HepG2 (cell line): ENCODE data around the gene TTLL12. TPM values are rescaled to one million over a fixed set of nuclear protein-coding genes. Genes with fewer than 3 reads are reported as not detected.

Source experiments
- ATAC-seq: fragments of 200-7000 bp; cut with Tn5 transposase; 3 replicates; pipeline ENCODE4 v1.9.1; 2020; ENCODE audit warnings: mild to moderate bottlenecking, moderate library complexity
- BruUV-seq: library from RNA; stranded (reverse); fragments of 400-500 nt; replicated peaks from 2 replicates; lab custom pipeline; 2021; lab: Mats Ljungman, UMichigan
- CTCF ChIA-PET: fragments of 300-600 bp; formaldehyde crosslinking; extraction: SDS; loops from one replicate; lab custom pipeline; 2021; ENCODE audit warnings: low total read pairs, inconsistent platforms, low intra/inter-chr PET ratio; lab: Yijun Ruan, JAX
- POLR2A ChIA-PET: fragments of 350-600 bp; sonication (Branson Sonifier 250); formaldehyde crosslinking; loops from one replicate; lab custom pipeline; 2020; ENCODE audit warnings: antibody characterized with exemption, inconsistent platforms; lab: Yijun Ruan, JAX
- DNase-seq: peaks from one replicate; pipeline ENCODE4 v3.0.0-alpha.2; 2015; ENCODE audit warnings: low spot score
- FAIRE-seq: peaks from 3 replicates; lab custom pipeline; 2011; peaks lifted over from hg19 to GRCh38; lab: Jason Lieb, UNC
- H2AFZ ChIP-seq: one replicate; pipeline ENCODE4 v1.6.1; 2011; ENCODE audit warnings: low read length, inconsistent platforms
- H3K27ac ChIP-seq: fragments of 300-600 bp; 3 replicates; pipeline ENCODE4 v1.8.0; 2011; ENCODE audit warnings: mixed run types, mild to moderate bottlenecking, mixed read lengths, low read length, inconsistent platforms; ENCODE audit not compliant: insufficient read depth; ENCODE audit errors: extremely low read length
- H3K27me3 ChIP-seq, 2 experiments: fragments of 200-600 bp in 1 of 2; 2 replicates in 1 of 2; 3 replicates in 1 of 2; pipeline versions ENCODE4 v1.6.0 to v1.8.0; 2011; ENCODE audit warnings: low read length in 2 of 2, mild to moderate bottlenecking in 2 of 2, moderate library complexity in 2 of 2, inconsistent platforms in 1 of 2; ENCODE audit not compliant: insufficient read depth in 2 of 2, control insufficient read depth in 1 of 2
- H3K36me3 ChIP-seq, 2 experiments: fragments of 200-600 bp in 1 of 2; replicated peaks in 1 of 2; 2 replicates in 1 of 2; 3 replicates in 1 of 2; pipeline versions ENCODE4 v1.5.1 to v1.8.0; 2011; ENCODE audit warnings: low read length in 2 of 2, inconsistent platforms in 1 of 2; ENCODE audit not compliant: insufficient read depth in 2 of 2, control insufficient read depth in 1 of 2
- H3K4me1 ChIP-seq: 2 replicates; pipeline ENCODE4 v1.5.1; 2012; ENCODE audit warnings: low read length, inconsistent platforms; ENCODE audit not compliant: insufficient read depth
- H3K4me2 ChIP-seq: 2 replicates; pipeline ENCODE4 v1.6.0; 2011; ENCODE audit warnings: low read depth, low read length, inconsistent platforms
- H3K4me3 ChIP-seq, 3 experiments: fragments of 200-600 bp in 1 of 3; sonication (generic), shearing (Covaris generic) in 1 of 3; replicated peaks in 1 of 3; 2 replicates each; pipeline ENCODE4 v1.5.1; 2011 to 2016; ENCODE audit warnings: low read length in 3 of 3, inconsistent platforms in 2 of 3, low read depth in 2 of 3, mild to moderate bottlenecking in 2 of 3, control low read depth in 1 of 3, mixed read lengths in 1 of 3; ENCODE audit not compliant: insufficient read depth in 1 of 3
- H3K79me2 ChIP-seq: one replicate; pipeline ENCODE4 v1.6.1; 2011; ENCODE audit warnings: low read length, inconsistent platforms; ENCODE audit not compliant: insufficient read depth
- H3K9ac ChIP-seq: 2 replicates; pipeline ENCODE4 v1.6.0; 2011; ENCODE audit warnings: mild to moderate bottlenecking, low read depth, low read length, inconsistent platforms; ENCODE audit not compliant: insufficient read depth
- H3K9me3 ChIP-seq: 2 replicates; pipeline ENCODE4 v1.5.1; 2012; ENCODE audit warnings: mild to moderate bottlenecking, low read length
- H4K20me1 ChIP-seq: 2 replicates; pipeline ENCODE4 v1.6.0; 2011; ENCODE audit warnings: inconsistent platforms, mild to moderate bottlenecking, low read length, moderate library complexity; ENCODE audit not compliant: insufficient read depth
- CEBPB ChIP-seq: IDR thresholded peaks from 2 replicates; pipeline ENCODE4 v1.6.1; 2011; ENCODE audit warnings: low read depth, low read length, improper control_type of control experiment, borderline replicate concordance
- NFIB ChIP-seq: sonication (generic); formaldehyde crosslinking; IDR thresholded peaks from 2 replicates; pipeline ENCODE4 v1.9.0; 2021; ENCODE audit warnings: missing genetic modification reagents, mild to moderate bottlenecking, borderline replicate concordance
- STAG1 ChIP-seq: sonication (generic); formaldehyde crosslinking; IDR thresholded peaks from 2 replicates; pipeline ENCODE4 v1.4.0; 2020; ENCODE audit warnings: missing genetic modification reagents
- XRCC5 ChIP-seq: fragments of 200-400 bp; formaldehyde crosslinking; optimal IDR thresholded peaks from 2 replicates; pipeline ENCODE3; 2017; ENCODE audit warnings: mild to moderate bottlenecking, low read length
- ZC3H13 ChIP-seq: sonication (generic); formaldehyde crosslinking; IDR thresholded peaks from 2 replicates; pipeline ENCODE4 v1.8.1; 2023; ENCODE audit warnings: mild to moderate bottlenecking, missing genetic modification reagents, moderate library complexity
- ZFX ChIP-seq: sonication (generic); formaldehyde crosslinking; IDR thresholded peaks from 2 replicates; pipeline ENCODE4 v1.4.0; 2020; ENCODE audit warnings: mild to moderate bottlenecking, low read depth, missing genetic modification reagents, moderate library complexity
- ZNF792 ChIP-seq: IDR thresholded peaks from 2 replicates; pipeline ENCODE4 v1.6.1; 2016
- WGBS: methylation state at CpG from one replicate; pipeline ENCODE4 v1.1.6; 2017; ENCODE audit warnings: low lambda C conversion rate; 5-methylcytosine and 5-hydroxymethylcytosine counted together
- in situ Hi-C: cut with HindIII; loops from 2 replicates; pipeline ENCODE4 v1.10.0; 2017; ENCODE audit warnings: low pct_unique_long_range_greater_than_20kb; ENCODE audit not compliant: extremely low pct_ligation_motif_present
- intact Hi-C: fragments of 100-400 bp; cut with micrococcal nuclease; formaldehyde crosslinking; loops from one replicate; pipeline ENCODE4 v1.10.0; 2022; ENCODE audit not compliant: unreplicated experiment
- polyA plus RNA-seq, 8 experiments: library from polyadenylated mRNA; depleted of rRNA in 3 of 8; stranded (reverse) in 7 of 8; unstranded in 1 of 8; fragments of >200 nt; fragmentation: Illumina TruSeq in 4 of 8; extraction: Trizol in 4 of 8; gene quantifications; 2 replicates each; pipeline versions ENCODE4 v1.2.1 to v1.2.3, GENCODE V29; 2011 to 2016; ENCODE audit warnings: low read depth in 4 of 8, missing spikeins in 1 of 8, mixed read lengths in 1 of 8; ENCODE audit not compliant: insufficient read depth in 1 of 8
- total RNA-seq, 5 experiments: library from RNA; depleted of rRNA; stranded (reverse); fragments of >200 nt; fragmentation: Illumina TruSeq; extraction: Trizol; gene quantifications; 2 replicates each; pipeline ENCODE4 v1.2.3, GENCODE V29; 2016; ENCODE audit warnings: low read depth in 1 of 5
- TF ChIP-seq, protein P1 (sequence below): sonication (generic); formaldehyde crosslinking; IDR thresholded peaks from 2 replicates; pipeline ENCODE4 v1.4.0; 2020; ENCODE audit warnings: missing genetic modification reagents, mild to moderate bottlenecking, borderline replicate concordance
- TF ChIP-seq, protein P2 (sequence below): sonication (generic); formaldehyde crosslinking; IDR thresholded peaks from 2 replicates; pipeline ENCODE4 v1.4.0; 2020; ENCODE audit warnings: missing genetic modification reagents
- TF ChIP-seq, protein P3 (sequence below): sonication (generic); formaldehyde crosslinking; IDR thresholded peaks from 2 replicates; pipeline ENCODE4 v1.5.0; 2020; ENCODE audit warnings: mild to moderate bottlenecking, missing genetic modification reagents, moderate library complexity
- TF ChIP-seq, protein P4 (sequence below): sonication (generic); formaldehyde crosslinking; IDR thresholded peaks from 2 replicates; pipeline ENCODE4 v1.5.1; 2020; ENCODE audit warnings: mild to moderate bottlenecking, missing genetic modification reagents, moderate library complexity

TTLL12 gene
- total and polyA plus RNA-seq, 2 of the 13 experiments (the other 11 are each of a cell fraction or from before 2014, with no cell fraction given), result 11.9 to 38.1 TPM

DNA sequence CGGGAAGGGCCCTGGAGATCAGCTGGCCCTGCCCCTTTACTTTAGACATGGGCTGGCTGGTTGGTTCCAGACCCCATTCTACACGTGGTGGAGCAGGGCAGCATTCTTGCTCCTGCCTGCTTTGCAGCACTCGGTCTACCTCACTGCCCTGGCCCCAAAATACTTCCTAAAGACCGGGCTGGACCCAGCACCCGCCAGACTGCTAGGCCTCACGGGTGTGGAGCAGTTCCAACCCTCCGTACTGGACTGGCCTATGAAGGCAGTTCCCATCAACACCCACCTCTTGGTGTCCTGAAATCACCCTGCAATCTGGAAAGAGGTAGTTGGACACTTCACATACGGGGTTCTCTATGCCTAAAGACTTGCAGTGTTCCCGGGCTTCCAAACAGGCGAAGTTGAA is 50.1 kb downstream of the TTLL12 start (continued):
- TF ChIP-seq CEBPB, result no peak
- TF ChIP-seq NFIB (CRISPR knock-in tag), result no peak
- TF ChIP-seq ZC3H13 (CRISPR knock-in tag), result no peak

- no peaks in the 10 kb centered on the region for H3K9me3 ChIP-seq
- H3K79me2 ChIP-seq, result peaks cover under 1% of the 10 kb centered on the region
- no peak overlapping the region for H3K4me3 ChIP-seq
- FAIRE-seq (no peak), ATAC-seq (peak; percentile 95), DNase-seq (peak; percentile 34)
- H3K27me3 ChIP-seq, result no peaks in the 10 kb centered on the region
- H3K27ac ChIP-seq, result no peak overlapping the region
- H3K36me3 ChIP-seq, result peaks cover 25 to 78% of the 10 kb centered on the region in 2 experiments
- no peak overlapping the region for H3K4me2 ChIP-seq
- H2AFZ ChIP-seq, result no peak overlapping the region
- ChIA-PET CTCF (interaction anchor here (1.3 kb wide), 1 partner anchor 269 kb away, joined by 3 read pairs; no protein-coding TSS in a partner anchor), POLR2A (interaction anchor here (0.9 kb wide), 1 partner anchor 32 kb away, joined by 3 read pairs; no protein-coding TSS in a partner anchor)
- peaks cover 4% of the 10 kb centered on the region for H3K4me1 ChIP-seq
- BruUV-seq, result no TSS peak
- 69% methylated on average over 6 of the region's 9 CpGs for WGBS
- no peak overlapping the region for H3K9ac ChIP-seq
- intact Hi-C loops (no loop called here), in situ Hi-C loops (no loop called here)
- 0 out of 2 replicates have a peak, but pooled peaks cover 2% of the 10 kb centered on the region for H4K20me1 ChIP-seq
- TF ChIP-seq ZNF792 (CRISPR knock-in tag) (no peak), STAG1 (CRISPR knock-in tag) (peak; percentile 75), XRCC5 (peak; percentile 59), ZFX (CRISPR knock-in tag) (peak; percentile 40; the same call in 1 of the 2 replicates)
- TF ChIP-seq, protein P1, sequence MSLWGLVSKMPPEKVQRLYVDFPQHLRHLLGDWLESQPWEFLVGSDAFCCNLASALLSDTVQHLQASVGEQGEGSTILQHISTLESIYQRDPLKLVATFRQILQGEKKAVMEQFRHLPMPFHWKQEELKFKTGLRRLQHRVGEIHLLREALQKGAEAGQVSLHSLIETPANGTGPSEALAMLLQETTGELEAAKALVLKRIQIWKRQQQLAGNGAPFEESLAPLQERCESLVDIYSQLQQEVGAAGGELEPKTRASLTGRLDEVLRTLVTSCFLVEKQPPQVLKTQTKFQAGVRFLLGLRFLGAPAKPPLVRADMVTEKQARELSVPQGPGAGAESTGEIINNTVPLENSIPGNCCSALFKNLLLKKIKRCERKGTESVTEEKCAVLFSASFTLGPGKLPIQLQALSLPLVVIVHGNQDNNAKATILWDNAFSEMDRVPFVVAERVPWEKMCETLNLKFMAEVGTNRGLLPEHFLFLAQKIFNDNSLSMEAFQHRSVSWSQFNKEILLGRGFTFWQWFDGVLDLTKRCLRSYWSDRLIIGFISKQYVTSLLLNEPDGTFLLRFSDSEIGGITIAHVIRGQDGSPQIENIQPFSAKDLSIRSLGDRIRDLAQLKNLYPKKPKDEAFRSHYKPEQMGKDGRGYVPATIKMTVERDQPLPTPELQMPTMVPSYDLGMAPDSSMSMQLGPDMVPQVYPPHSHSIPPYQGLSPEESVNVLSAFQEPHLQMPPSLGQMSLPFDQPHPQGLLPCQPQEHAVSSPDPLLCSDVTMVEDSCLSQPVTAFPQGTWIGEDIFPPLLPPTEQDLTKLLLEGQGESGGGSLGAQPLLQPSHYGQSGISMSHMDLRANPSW (CRISPR knock-in tag), result no peak
- TF ChIP-seq, protein P2, sequence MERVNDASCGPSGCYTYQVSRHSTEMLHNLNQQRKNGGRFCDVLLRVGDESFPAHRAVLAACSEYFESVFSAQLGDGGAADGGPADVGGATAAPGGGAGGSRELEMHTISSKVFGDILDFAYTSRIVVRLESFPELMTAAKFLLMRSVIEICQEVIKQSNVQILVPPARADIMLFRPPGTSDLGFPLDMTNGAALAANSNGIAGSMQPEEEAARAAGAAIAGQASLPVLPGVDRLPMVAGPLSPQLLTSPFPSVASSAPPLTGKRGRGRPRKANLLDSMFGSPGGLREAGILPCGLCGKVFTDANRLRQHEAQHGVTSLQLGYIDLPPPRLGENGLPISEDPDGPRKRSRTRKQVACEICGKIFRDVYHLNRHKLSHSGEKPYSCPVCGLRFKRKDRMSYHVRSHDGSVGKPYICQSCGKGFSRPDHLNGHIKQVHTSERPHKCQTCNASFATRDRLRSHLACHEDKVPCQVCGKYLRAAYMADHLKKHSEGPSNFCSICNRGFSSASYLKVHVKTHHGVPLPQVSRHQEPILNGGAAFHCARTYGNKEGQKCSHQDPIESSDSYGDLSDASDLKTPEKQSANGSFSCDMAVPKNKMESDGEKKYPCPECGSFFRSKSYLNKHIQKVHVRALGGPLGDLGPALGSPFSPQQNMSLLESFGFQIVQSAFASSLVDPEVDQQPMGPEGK (CRISPR knock-in tag), result no peak
- TF ChIP-seq, protein P3, sequence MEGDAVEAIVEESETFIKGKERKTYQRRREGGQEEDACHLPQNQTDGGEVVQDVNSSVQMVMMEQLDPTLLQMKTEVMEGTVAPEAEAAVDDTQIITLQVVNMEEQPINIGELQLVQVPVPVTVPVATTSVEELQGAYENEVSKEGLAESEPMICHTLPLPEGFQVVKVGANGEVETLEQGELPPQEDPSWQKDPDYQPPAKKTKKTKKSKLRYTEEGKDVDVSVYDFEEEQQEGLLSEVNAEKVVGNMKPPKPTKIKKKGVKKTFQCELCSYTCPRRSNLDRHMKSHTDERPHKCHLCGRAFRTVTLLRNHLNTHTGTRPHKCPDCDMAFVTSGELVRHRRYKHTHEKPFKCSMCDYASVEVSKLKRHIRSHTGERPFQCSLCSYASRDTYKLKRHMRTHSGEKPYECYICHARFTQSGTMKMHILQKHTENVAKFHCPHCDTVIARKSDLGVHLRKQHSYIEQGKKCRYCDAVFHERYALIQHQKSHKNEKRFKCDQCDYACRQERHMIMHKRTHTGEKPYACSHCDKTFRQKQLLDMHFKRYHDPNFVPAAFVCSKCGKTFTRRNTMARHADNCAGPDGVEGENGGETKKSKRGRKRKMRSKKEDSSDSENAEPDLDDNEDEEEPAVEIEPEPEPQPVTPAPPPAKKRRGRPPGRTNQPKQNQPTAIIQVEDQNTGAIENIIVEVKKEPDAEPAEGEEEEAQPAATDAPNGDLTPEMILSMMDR (CRISPR knock-in tag), result peak; percentile 85
- TF ChIP-seq, protein P4, sequence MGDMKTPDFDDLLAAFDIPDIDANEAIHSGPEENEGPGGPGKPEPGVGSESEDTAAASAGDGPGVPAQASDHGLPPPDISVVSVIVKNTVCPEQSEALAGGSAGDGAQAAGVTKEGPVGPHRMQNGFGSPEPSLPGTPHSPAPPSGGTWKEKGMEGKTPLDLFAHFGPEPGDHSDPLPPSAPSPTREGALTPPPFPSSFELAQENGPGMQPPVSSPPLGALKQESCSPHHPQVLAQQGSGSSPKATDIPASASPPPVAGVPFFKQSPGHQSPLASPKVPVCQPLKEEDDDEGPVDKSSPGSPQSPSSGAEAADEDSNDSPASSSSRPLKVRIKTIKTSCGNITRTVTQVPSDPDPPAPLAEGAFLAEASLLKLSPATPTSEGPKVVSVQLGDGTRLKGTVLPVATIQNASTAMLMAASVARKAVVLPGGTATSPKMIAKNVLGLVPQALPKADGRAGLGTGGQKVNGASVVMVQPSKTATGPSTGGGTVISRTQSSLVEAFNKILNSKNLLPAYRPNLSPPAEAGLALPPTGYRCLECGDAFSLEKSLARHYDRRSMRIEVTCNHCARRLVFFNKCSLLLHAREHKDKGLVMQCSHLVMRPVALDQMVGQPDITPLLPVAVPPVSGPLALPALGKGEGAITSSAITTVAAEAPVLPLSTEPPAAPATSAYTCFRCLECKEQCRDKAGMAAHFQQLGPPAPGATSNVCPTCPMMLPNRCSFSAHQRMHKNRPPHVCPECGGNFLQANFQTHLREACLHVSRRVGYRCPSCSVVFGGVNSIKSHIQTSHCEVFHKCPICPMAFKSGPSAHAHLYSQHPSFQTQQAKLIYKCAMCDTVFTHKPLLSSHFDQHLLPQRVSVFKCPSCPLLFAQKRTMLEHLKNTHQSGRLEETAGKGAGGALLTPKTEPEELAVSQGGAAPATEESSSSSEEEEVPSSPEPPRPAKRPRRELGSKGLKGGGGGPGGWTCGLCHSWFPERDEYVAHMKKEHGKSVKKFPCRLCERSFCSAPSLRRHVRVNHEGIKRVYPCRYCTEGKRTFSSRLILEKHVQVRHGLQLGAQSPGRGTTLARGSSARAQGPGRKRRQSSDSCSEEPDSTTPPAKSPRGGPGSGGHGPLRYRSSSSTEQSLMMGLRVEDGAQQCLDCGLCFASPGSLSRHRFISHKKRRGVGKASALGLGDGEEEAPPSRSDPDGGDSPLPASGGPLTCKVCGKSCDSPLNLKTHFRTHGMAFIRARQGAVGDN (CRISPR knock-in tag), result peak; percentile 45; the same call in 1 of the 2 replicates
Measured at GRCh38 chr22:43136255-43136654, 50.7 kb downstream of the TTLL12 start.
